Measurements from ENCODE around the gene NAA60. TPM values are rescaled to one million over a fixed set of nuclear protein-coding genes. Genes with fewer than 3 reads are reported as not detected.

The NAA60 gene
- total and polyA plus RNA-seq, 9 of the 15 experiments (the other 6 are each of a cell fraction or from before 2014, with no cell fraction given): 2.1 to 49.4 (median 10.3) TPM

DNA sequence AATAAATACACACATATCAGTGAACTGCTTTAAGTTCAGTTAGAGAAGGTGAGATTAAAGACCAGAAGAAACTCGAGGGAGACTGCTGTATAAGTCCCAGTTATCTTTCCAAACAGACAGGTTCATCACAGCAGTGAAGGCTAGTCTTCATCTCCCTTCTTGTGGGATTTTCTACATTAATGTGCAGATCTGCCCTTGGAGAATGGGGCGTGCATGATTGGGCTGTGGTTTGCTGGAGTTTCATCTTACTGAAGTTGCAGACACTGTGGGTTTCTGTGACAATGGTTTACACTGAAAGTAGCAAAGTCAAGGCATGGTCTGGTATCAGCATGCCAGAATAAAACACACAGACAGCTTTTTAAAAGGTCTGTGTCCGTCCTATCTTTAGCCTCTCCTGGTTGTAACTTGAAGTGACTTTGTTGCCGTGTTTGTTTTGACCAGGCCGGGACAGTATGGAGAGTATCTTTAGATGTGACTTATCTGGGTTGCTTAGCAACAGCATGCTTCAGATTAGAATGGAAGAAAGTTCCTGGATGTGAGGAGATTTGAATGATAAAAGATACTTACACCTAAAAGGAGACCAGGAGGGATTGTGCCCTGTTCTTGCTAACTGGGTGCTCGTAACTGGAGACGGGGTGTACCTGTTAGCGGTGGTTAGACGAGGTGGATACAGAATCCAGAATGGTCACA lies 16.1 kb downstream of the NAA60 start (continued):
- TF ChIP-seq, protein P1, sequence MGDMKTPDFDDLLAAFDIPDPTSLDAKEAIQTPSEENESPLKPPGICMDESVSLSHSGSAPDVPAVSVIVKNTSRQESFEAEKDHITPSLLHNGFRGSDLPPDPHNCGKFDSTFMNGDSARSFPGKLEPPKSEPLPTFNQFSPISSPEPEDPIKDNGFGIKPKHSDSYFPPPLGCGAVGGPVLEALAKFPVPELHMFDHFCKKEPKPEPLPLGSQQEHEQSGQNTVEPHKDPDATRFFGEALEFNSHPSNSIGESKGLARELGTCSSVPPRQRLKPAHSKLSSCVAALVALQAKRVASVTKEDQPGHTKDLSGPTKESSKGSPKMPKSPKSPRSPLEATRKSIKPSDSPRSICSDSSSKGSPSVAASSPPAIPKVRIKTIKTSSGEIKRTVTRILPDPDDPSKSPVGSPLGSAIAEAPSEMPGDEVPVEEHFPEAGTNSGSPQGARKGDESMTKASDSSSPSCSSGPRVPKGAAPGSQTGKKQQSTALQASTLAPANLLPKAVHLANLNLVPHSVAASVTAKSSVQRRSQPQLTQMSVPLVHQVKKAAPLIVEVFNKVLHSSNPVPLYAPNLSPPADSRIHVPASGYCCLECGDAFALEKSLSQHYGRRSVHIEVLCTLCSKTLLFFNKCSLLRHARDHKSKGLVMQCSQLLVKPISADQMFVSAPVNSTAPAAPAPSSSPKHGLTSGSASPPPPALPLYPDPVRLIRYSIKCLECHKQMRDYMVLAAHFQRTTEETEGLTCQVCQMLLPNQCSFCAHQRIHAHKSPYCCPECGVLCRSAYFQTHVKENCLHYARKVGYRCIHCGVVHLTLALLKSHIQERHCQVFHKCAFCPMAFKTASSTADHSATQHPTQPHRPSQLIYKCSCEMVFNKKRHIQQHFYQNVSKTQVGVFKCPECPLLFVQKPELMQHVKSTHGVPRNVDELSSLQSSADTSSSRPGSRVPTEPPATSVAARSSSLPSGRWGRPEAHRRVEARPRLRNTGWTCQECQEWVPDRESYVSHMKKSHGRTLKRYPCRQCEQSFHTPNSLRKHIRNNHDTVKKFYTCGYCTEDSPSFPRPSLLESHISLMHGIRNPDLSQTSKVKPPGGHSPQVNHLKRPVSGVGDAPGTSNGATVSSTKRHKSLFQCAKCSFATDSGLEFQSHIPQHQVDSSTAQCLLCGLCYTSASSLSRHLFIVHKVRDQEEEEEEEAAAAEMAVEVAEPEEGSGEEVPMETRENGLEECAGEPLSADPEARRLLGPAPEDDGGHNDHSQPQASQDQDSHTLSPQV (IDR thresholded peaks at IDR 0.05): no peak
- no peak for TF ChIP-seq EHMT2 (IDR thresholded peaks at IDR 0.05)
- no peak for TF ChIP-seq NFXL1 (CRISPR knock-in tag; IDR thresholded peaks at IDR 0.05)
- no peak for TF ChIP-seq NR2F6 (CRISPR knock-in tag; IDR thresholded peaks at IDR 0.05)
- TF ChIP-seq ELK1 (CRISPR knock-in tag; IDR thresholded peaks at IDR 0.05): no peak
- no peak for TF ChIP-seq MEF2A (IDR thresholded peaks at IDR 0.05; ENCODE audit: control insufficient read depth, low read depth, low read length)
- TF ChIP-seq NONO (IDR thresholded peaks at IDR 0.05; ENCODE audit: low read depth in 2 of 2, low read length in 1 of 2): no peak
- no peak for TF ChIP-seq JUNB (CRISPR knock-in tag; conservative IDR thresholded peaks at IDR 0.05)
- TF ChIP-seq MLLT1 (IDR thresholded peaks at IDR 0.05): no peak
- TF ChIP-seq ZNF766 (CRISPR knock-in tag; conservative IDR thresholded peaks at IDR 0.05): no peak
- no peak for TF ChIP-seq ADNP (tag; IDR thresholded peaks at IDR 0.05)
- peak; percentile 58 for TF ChIP-seq NCOR1 (IDR thresholded peaks at IDR 0.05)
- no peak for TF ChIP-seq ZNF764 (CRISPR knock-in tag; IDR thresholded peaks at IDR 0.05; ENCODE audit: low read depth)
- TF ChIP-seq CBFA2T3 (IDR thresholded peaks at IDR 0.05): peak; percentile 82
- TF ChIP-seq CTCFL (IDR thresholded peaks at IDR 0.05; ENCODE audit: borderline replicate concordance, insufficient read depth, low read depth, low read length, poor library complexity, severe bottlenecking): no peak
- TF ChIP-seq ELF2 (CRISPR knock-in tag; IDR thresholded peaks at IDR 0.05): no peak
- TF ChIP-seq CBX2 (IDR thresholded peaks at IDR 0.05; ENCODE audit: insufficient read depth, low read length, poor library complexity, severe bottlenecking): no peak
- no peak for TF ChIP-seq NELFE (IDR thresholded peaks at IDR 0.05; ENCODE audit: insufficient read depth, insufficient read length)
- TF ChIP-seq ZNF707 (CRISPR knock-in tag; conservative IDR thresholded peaks at IDR 0.05): no peak
- TF ChIP-seq POLR2G (IDR thresholded peaks at IDR 0.05; ENCODE audit: low read depth, low read length): no peak
